ENCODE results near the gene RANBP10.

- TF ChIP-seq POLR2A (IDR thresholded peaks at IDR 0.05; ENCODE audit: low read length): no peak
- TF ChIP-seq CTCF (IDR thresholded peaks at IDR 0.05): no peak
- no peak for TF ChIP-seq MAX (IDR thresholded peaks at IDR 0.05)
- TF ChIP-seq RFX5 (IDR thresholded peaks at IDR 0.05): no peak
- no peak for TF ChIP-seq FOSL2 (IDR thresholded peaks at IDR 0.05)
- no peak for TF ChIP-seq FOSL2 (CRISPR knock-in tag; IDR thresholded peaks at IDR 0.05)
- no peak for TF ChIP-seq CEBPB (IDR thresholded peaks at IDR 0.05)
- no peak for TF ChIP-seq MAZ (IDR thresholded peaks at IDR 0.05; ENCODE audit: borderline replicate concordance, low read depth, low read length)
- no peak for TF ChIP-seq KDM1A (IDR thresholded peaks at IDR 0.05; ENCODE audit: low read depth)
- no peak for TF ChIP-seq EP300 (IDR thresholded peaks at IDR 0.05)
- no peak for TF ChIP-seq HDAC2 (IDR thresholded peaks at IDR 0.05)
- no peak for TF ChIP-seq PBX3 (IDR thresholded peaks at IDR 0.05)
- TF ChIP-seq CBX2 (IDR thresholded peaks at IDR 0.05; ENCODE audit: borderline replicate concordance, low read depth): no peak
- TF ChIP-seq BHLHE40 (IDR thresholded peaks at IDR 0.05; ENCODE audit: low read depth, low read length): no peak
These were observed 129.4 kb downstream of the RANBP10 start for GRCh38 chr16:67676939-67677338.

Measured in A549 (cell line).